ENCODE measurements around the gene TMEM51. TPM values are rescaled to one million over a fixed set of nuclear protein-coding genes. Genes with fewer than 3 reads are reported as not detected.

TMEM51 gene
- total and polyA plus RNA-seq, 10 of the 15 experiments (the other 5 are each of a cell fraction or from before 2014, with no cell fraction given): 0.55 to 4.8 (median 3.1) TPM

DNA sequence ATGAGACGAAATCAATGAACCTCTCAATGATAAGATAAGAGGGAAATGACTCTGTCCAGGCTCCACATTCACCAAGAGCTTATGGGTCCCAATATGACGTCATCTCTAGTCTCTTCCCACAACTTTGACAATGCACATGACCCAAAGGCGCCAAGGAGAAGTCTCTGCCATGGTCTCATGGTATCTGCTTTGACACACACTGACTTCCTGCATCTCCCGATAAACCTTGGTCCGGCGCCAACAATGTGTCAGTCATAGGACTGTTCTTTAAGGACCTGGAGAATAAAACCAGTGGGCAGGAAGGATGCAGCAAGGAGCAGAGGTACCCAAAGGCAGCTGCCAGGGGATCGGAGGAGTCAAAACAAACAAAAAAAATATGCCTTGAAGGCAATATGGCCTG lies 46.9 kb upstream of the TMEM51 start:
- Histone ChIP-seq H3K9ac (ENCODE audit: control insufficient read depth, insufficient read depth, low read length) (no peak overlapping the region), H3K4me3 (no peak overlapping the region), H3K4me2 (ENCODE audit: control insufficient read depth, insufficient read depth) (no peak overlapping the region), H3K79me2 (ENCODE audit: control insufficient read depth, insufficient read depth, low read length) (no peaks in the 10 kb centered on the region), H2AFZ (ENCODE audit: control insufficient read depth, low read depth, low read length) (no peak overlapping the region), H3K9me3 (replicated peaks; ENCODE audit: control insufficient read depth, insufficient read depth, low read length) (no peaks in the 10 kb centered on the region; the same call in 2 of the 3 replicates), H3K27me3 (replicated peaks in 1 of 2; ENCODE audit: control insufficient read depth in 2 of 2, insufficient read depth in 2 of 2, low read length in 1 of 2) (no peaks in the 10 kb centered on the region; a peak in 1 of 4 replicates), H3K36me3 (ENCODE audit: control insufficient read depth in 2 of 2, insufficient read depth in 2 of 2, low read length in 1 of 2) (no peaks in the 10 kb centered on the region), H3K27ac (ENCODE audit: control insufficient read depth, insufficient read depth) (no peak overlapping the region), H4K20me1 (ENCODE audit: control insufficient read depth, insufficient read depth) (no peaks in the 10 kb centered on the region), H3K4me1 (ENCODE audit: control insufficient read depth, insufficient read depth, low read length) (no peaks in the 10 kb centered on the region)
- ChIA-PET SMC1A (ENCODE audit: uncharacterized antibody, unreplicated experiment) (no interaction called here), POLR2A (no interaction called here), CTCF (interaction anchor here (1.4 kb wide), 1 partner anchor 9 kb away, joined by 3 read pairs; no protein-coding TSS in a partner anchor), RAD21 (ENCODE audit: unreplicated experiment) (no interaction called here)
- WGBS (ENCODE audit: insufficient coverage, insufficient replicate concordance, low lambda C conversion rate, missing lambda C conversion rate): 10% methylated on average over 7 of the region's 7 CpGs
- in situ Hi-C loops (cut with MboI) (no loop called here), intact Hi-C loops (cut with micrococcal nuclease; ENCODE audit: unreplicated experiment) (loop anchor here (10.0 kb wide), 1 partner anchor 182 kb away; no protein-coding TSS in a partner anchor)
- DNase-seq (ENCODE audit: low read depth, low spot score) (no peak), FAIRE-seq (no peak), ATAC-seq (no peak)
- no TSS peak for BruUV-seq (replicated peaks)
- TF ChIP-seq ATF7 (IDR thresholded peaks at IDR 0.05; ENCODE audit: low read depth): peak; percentile 73
- TF ChIP-seq, protein P1, sequence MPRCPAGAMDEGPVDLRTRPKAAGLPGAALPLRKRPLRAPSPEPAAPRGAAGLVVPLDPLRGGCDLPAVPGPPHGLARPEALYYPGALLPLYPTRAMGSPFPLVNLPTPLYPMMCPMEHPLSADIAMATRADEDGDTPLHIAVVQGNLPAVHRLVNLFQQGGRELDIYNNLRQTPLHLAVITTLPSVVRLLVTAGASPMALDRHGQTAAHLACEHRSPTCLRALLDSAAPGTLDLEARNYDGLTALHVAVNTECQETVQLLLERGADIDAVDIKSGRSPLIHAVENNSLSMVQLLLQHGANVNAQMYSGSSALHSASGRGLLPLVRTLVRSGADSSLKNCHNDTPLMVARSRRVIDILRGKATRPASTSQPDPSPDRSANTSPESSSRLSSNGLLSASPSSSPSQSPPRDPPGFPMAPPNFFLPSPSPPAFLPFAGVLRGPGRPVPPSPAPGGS (IDR thresholded peaks at IDR 0.05; ENCODE audit: borderline replicate concordance, insufficient read depth, low read depth, low read length, poor library complexity, severe bottlenecking): no peak

DNA sequence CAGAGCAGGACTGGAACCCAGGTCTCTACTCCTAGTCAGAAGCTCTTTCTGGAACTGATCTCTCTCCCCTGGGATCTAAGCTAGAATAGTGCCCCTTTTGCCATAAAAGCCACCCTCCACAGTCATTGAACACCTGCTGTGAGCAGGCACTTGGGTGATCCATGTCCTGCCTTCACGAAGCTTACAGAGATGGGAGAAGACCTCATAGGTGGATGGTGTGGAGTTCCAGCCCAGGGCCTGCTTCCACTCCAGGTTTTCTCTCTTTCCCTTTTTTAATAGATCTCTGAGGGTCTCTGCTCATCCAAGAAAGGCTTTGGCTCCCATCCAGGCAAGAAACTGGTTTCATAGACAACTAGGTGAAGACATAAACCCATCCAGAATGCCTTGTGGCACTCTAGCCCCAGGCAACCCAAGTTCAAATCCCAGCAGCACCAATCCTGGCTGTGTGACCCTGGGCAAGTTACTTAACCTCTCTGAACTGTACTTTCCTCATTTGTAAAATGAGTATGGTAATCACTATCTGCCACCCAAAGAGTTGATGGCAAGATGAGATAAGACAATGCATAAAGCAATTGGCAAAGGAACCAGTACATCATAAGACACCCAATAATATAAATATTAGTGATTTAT lies 46.4 kb upstream of the TMEM51 start:
- Histone ChIP-seq H3K4me3 (no peak overlapping the region), H3K4me1 (ENCODE audit: control insufficient read depth, insufficient read depth, low read length) (no peaks in the 10 kb centered on the region; the same call in 1 of the 2 replicates), H3K36me3 (ENCODE audit: control insufficient read depth in 2 of 2, insufficient read depth in 2 of 2, low read length in 1 of 2) (no peaks in the 10 kb centered on the region), H3K27ac (ENCODE audit: control insufficient read depth, insufficient read depth) (no peak overlapping the region), H3K4me2 (ENCODE audit: control insufficient read depth, insufficient read depth) (no peak overlapping the region), H3K27me3 (replicated peaks in 1 of 2; ENCODE audit: control insufficient read depth in 2 of 2, insufficient read depth in 2 of 2, low read length in 1 of 2) (no peaks in the 10 kb centered on the region; a peak in 1 of 4 replicates), H2AFZ (ENCODE audit: control insufficient read depth, low read depth, low read length) (no peak overlapping the region), H3K79me2 (ENCODE audit: control insufficient read depth, insufficient read depth, low read length) (no peaks in the 10 kb centered on the region), H4K20me1 (ENCODE audit: control insufficient read depth, insufficient read depth) (no peaks in the 10 kb centered on the region), H3K9me3 (replicated peaks; ENCODE audit: control insufficient read depth, insufficient read depth, low read length) (no peaks in the 10 kb centered on the region; the same call in 2 of the 3 replicates), H3K9ac (ENCODE audit: control insufficient read depth, insufficient read depth, low read length) (no peak overlapping the region)
- intact Hi-C loops (cut with micrococcal nuclease; ENCODE audit: unreplicated experiment) (loop anchor here (10.0 kb wide), 1 partner anchor 182 kb away; no protein-coding TSS in a partner anchor), in situ Hi-C loops (cut with MboI) (no loop called here)
- ChIA-PET SMC1A (ENCODE audit: uncharacterized antibody, unreplicated experiment) (no interaction called here), POLR2A (no interaction called here), CTCF (interaction anchor here (1.1 to 2.1 kb wide), 3 partner anchors 9 to 192 kb away, joined by 3 to 10 read pairs (median 3); no protein-coding TSS in a partner anchor), RAD21 (ENCODE audit: unreplicated experiment) (no interaction called here)
- no peak for FAIRE-seq
- no TSS peak for BruUV-seq (replicated peaks)
- ATAC-seq: no peak
- WGBS (ENCODE audit: insufficient coverage, insufficient replicate concordance, low lambda C conversion rate, missing lambda C conversion rate): 33% methylated on average over 1 of the region's 1 CpG
- DNase-seq (ENCODE audit: low read depth, low spot score): no peak
- TF ChIP-seq KAT2A (conservative IDR thresholded peaks at IDR 0.05; ENCODE audit: control insufficient read depth, low read depth, low read length) (no peak), PAX5 (IDR thresholded peaks at IDR 0.05; ENCODE audit: borderline replicate concordance, low read depth, low read length) (no peak), TCF3 (IDR thresholded peaks at IDR 0.05; ENCODE audit: borderline replicate concordance, insufficient read depth, low read depth, low read length) (no peak), FOS (IDR thresholded peaks at IDR 0.05; ENCODE audit: borderline replicate concordance, extremely low read depth, insufficient read length) (no peak)
- TF ChIP-seq, protein P2, sequence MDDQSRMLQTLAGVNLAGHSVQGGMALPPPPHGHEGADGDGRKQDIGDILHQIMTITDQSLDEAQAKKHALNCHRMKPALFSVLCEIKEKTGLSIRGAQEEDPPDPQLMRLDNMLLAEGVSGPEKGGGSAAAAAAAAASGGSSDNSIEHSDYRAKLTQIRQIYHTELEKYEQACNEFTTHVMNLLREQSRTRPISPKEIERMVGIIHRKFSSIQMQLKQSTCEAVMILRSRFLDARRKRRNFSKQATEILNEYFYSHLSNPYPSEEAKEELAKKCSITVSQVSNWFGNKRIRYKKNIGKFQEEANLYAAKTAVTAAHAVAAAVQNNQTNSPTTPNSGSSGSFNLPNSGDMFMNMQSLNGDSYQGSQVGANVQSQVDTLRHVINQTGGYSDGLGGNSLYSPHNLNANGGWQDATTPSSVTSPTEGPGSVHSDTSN (IDR thresholded peaks at IDR 0.05; ENCODE audit: insufficient replicate concordance, low read depth, low read length): no peak
- TF ChIP-seq, protein P3, sequence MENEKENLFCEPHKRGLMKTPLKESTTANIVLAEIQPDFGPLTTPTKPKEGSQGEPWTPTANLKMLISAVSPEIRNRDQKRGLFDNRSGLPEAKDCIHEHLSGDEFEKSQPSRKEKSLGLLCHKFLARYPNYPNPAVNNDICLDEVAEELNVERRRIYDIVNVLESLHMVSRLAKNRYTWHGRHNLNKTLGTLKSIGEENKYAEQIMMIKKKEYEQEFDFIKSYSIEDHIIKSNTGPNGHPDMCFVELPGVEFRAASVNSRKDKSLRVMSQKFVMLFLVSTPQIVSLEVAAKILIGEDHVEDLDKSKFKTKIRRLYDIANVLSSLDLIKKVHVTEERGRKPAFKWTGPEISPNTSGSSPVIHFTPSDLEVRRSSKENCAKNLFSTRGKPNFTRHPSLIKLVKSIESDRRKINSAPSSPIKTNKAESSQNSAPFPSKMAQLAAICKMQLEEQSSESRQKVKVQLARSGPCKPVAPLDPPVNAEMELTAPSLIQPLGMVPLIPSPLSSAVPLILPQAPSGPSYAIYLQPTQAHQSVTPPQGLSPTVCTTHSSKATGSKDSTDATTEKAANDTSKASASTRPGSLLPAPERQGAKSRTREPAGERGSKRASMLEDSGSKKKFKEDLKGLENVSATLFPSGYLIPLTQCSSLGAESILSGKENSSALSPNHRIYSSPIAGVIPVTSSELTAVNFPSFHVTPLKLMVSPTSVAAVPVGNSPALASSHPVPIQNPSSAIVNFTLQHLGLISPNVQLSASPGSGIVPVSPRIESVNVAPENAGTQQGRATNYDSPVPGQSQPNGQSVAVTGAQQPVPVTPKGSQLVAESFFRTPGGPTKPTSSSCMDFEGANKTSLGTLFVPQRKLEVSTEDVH (IDR thresholded peaks at IDR 0.05; ENCODE audit: low read depth, partially characterized antibody): no peak

Measured in GM12878 (cell line).